AG09319 (cell line): ENCODE measurements around the gene UBAC1.

Source experiments
- DNase-seq: peaks from one replicate; pipeline ENCODE4 v3.0.0-alpha.2; 2010; ENCODE audit warnings: low read depth; ENCODE audit errors: extremely low read depth
- TF ChIP-seq, protein P1 (sequence below): IDR thresholded peaks from 2 replicates; pipeline ENCODE4 v1.5.1; 2011; ENCODE audit warnings: low read depth, mild to moderate bottlenecking, inconsistent platforms, low read length, moderate library complexity

The UBAC1 gene

DNA sequence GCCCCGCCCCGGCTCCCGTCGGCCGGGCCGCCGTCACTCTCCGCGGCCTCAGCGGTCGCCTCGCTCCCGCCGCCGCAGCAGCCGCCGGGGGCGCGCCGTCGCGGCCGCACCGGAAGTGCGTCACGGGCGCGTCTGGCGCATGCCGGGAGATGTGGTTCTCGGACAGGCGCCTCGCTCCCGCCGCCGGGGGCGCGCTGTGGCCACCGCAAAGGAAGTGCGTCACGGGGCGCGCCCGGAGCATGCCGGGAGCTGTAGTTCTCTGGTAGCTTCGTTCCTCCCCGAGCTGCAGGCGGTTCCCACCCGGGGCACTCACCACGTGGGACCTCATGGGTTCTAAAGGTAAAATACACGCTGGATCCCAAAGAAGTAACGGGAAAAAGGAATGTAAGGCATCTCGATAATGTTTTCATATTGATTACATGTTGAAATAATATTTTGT is at the start of gene UBAC1:
UBAC1 (minus strand) TSS at position 97 of the 439 bp plus-strand sequence. CDS start 211 bp downstream, outside the sequence.
- TF ChIP-seq, protein P1, sequence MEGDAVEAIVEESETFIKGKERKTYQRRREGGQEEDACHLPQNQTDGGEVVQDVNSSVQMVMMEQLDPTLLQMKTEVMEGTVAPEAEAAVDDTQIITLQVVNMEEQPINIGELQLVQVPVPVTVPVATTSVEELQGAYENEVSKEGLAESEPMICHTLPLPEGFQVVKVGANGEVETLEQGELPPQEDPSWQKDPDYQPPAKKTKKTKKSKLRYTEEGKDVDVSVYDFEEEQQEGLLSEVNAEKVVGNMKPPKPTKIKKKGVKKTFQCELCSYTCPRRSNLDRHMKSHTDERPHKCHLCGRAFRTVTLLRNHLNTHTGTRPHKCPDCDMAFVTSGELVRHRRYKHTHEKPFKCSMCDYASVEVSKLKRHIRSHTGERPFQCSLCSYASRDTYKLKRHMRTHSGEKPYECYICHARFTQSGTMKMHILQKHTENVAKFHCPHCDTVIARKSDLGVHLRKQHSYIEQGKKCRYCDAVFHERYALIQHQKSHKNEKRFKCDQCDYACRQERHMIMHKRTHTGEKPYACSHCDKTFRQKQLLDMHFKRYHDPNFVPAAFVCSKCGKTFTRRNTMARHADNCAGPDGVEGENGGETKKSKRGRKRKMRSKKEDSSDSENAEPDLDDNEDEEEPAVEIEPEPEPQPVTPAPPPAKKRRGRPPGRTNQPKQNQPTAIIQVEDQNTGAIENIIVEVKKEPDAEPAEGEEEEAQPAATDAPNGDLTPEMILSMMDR = no peak
- DNase-seq = peak; percentile 75

DNA sequence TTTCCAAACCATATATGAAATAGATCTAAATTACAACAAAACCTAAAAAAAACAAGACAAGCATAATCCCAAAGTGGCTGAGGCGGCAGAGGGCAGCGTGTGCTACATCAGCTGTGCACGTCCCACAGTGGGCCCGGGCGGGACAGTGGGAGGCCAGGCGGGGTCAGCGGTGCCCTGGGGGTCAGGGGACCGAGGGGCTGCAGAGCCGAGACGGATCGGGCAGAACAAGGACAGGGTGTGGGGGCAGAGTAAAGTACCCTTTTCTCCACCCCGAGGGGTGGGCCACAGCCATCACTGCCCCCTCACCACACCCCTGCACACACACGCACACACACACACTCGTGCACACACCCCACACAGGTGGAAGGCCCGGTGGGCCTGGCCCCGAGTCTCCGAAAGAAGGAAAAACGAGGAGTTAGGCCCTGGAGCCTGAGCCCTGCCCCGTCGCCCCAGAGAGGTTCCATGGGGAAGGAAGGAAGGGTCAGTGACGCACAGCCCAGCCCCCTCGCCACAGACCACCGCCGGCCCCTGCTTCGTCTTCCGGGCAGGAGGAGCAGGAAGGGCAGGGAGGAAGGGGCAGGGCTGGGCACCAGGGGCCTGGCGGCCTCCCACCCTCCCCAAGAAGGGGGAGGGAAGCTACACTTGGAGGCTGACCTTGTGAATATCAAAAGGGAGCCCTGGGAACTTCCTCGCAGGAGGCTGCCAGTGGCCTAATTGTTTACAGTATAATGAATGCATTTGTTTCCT is 49.6 kb upstream of the UBAC1 start:
- TF ChIP-seq, protein P1 = no peak
- DNase-seq = no peak

- DNase-seq = no peak
- TF ChIP-seq, protein P1 = no peak
These were observed 49.0 kb upstream of the UBAC1 start for GRCh38 chr9:136010176-136010575.

- TF ChIP-seq, protein P1 = no peak
- DNase-seq = no peak
These were observed 48.3 kb upstream of the UBAC1 start for GRCh38 chr9:136009516-136009915.

DNA sequence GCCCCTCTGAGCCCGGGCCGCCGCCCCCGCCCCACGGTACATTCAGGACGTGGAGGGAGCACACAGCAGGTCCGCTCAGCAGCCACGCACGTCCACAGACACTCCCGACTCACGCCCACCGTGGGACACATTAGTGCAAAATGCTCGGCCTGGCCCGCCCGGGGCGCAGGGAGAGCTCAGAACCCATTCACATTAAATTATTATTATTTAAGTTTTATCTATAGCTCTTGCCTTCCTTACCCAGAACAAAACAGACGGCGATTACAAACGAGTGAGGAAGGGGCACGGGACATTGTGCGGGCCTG is 47.5 kb upstream of the UBAC1 start:
- TF ChIP-seq, protein P1 = no peak
- no peak for DNase-seq

GRCh38 chr9:136007934-136008692 is 46.9 kb upstream of the UBAC1 start:
- TF ChIP-seq, protein P1 = no peak

GRCh38 chr9:136007276-136007933 is 46.2 kb upstream of the UBAC1 start:
- DNase-seq = no peak
- TF ChIP-seq, protein P1 = no peak

More at GRCh38 chr9:136007934-136008692, 46.9 kb upstream of the UBAC1 start:
- no peak for DNase-seq
